Pancreas (tissue), 10 donors: ENCODE data around the gene RPL41. TPM values are rescaled to one million over a fixed set of nuclear protein-coding genes. Genes with fewer than 3 reads are reported as not detected.

Experiments
- ATAC-seq, 4 donors: fragments of 200-7000 bp; cut with Tn5 transposase; one replicate each; pipeline versions ENCODE4 v1.8.0 to v1.9.1; 2020; ENCODE audit warnings: mild to moderate bottlenecking in 4 of 4, moderate library complexity in 4 of 4
- DNase-seq, 6 donors: peaks; one replicate each; pipeline ENCODE4 v3.0.0-alpha.2; 2020
- FAIRE-seq: peaks from 2 replicates; lab custom pipeline; 2012; peaks lifted over from hg19 to GRCh38; lab: Jason Lieb, UNC
- H3K27ac ChIP-seq, 4 donors: fragments of 200-600 bp; sonication (generic); 1 replicate in 3 of 4; 2 replicates in 1 of 4; pipeline versions ENCODE4 v1.5.0 to v1.8.0; 2020
- H3K27me3 ChIP-seq, 4 donors: fragments of 200-600 bp; one replicate each; pipeline ENCODE4 v1.8.0; 2021
- H3K36me3 ChIP-seq, 3 donors: fragments of 200-600 bp; sonication (generic) in 1 of 3; one replicate each; pipeline versions ENCODE4 v1.5.0 to v1.8.0; 2020 to 2021
- H3K4me1 ChIP-seq, 3 donors: fragments of 200-600 bp; one replicate each; pipeline ENCODE4 v1.8.0; 2021
- H3K4me3 ChIP-seq, 4 donors: fragments of 200-600 bp; sonication (generic) in 2 of 4; one replicate each; pipeline versions ENCODE4 v1.5.0 to v1.8.0; 2020 to 2021
- H3K9me3 ChIP-seq, 4 donors: fragments of 200-600 bp; one replicate each; pipeline ENCODE4 v1.8.0; 2021
- WGBS, 2 donors: extraction: QIAGEN DNeasy Blood & Tissue Kit; methylation state at CpG; one replicate each; pipeline ENCODE4 v1.1.7; 2013; 5-methylcytosine and 5-hydroxymethylcytosine counted together
- intact Hi-C, 3 donors: fragments of 100-400 bp; cut with DNase I; formaldehyde crosslinking; loops; one replicate each; pipeline versions ENCODE4 v1.11.1 to v1.14.2; 2022
- polyA plus RNA-seq, 2 donors: library from polyadenylated mRNA; stranded (reverse); fragments of 200-250 nt; gene quantifications; one replicate each; pipeline ENCODE4 v1.2.3, GENCODE V29; 2013
- total RNA-seq, 6 donors: library from RNA; stranded (reverse); fragmentation: NEBNext Ultra II Directional in 4 of 6; extraction: Animal tissue kit (Norgen Biotek cat#: 25700) in 4 of 6; gene quantifications; one replicate each; pipeline versions ENCODE4 v1.2.1 to v1.2.4, GENCODE V29; 2021 to 2023
- TF ChIP-seq, protein P1 (sequence below), 4 donors: fragments of 200-600 bp; sonication (generic) in 3 of 4; IDR thresholded peaks; one replicate each; pipeline versions ENCODE4 v1.5.0 to v1.8.0; 2021; ENCODE audit warnings: antibody characterized with exemption in 4 of 4
- donor health status: healthy with polysubstance abuse.
- donor health status: DM: no; HTN: no; CAD: no; lungs with moderate emphysema.
- donor health status: DM: no; HTN: no; CAD: no.
- donor health status: control.
- donor health status: control.
- donor health status: Bipolar disorder and iron deficiency.
- donor health status: DM: yes; HTN: yes; CAD: no.
- donor health status: DM: no; HTN: no; CAD: no.
- donor health status: DM: no; HTN: no; CAD: no.
- donor health status: DM: yes; HTN: yes; CAD: no.

Gene RPL41
- total and polyA plus RNA-seq, 8 donors = 1,821 to 3,960 (median 2,741) TPM

- TF ChIP-seq, protein P1, sequence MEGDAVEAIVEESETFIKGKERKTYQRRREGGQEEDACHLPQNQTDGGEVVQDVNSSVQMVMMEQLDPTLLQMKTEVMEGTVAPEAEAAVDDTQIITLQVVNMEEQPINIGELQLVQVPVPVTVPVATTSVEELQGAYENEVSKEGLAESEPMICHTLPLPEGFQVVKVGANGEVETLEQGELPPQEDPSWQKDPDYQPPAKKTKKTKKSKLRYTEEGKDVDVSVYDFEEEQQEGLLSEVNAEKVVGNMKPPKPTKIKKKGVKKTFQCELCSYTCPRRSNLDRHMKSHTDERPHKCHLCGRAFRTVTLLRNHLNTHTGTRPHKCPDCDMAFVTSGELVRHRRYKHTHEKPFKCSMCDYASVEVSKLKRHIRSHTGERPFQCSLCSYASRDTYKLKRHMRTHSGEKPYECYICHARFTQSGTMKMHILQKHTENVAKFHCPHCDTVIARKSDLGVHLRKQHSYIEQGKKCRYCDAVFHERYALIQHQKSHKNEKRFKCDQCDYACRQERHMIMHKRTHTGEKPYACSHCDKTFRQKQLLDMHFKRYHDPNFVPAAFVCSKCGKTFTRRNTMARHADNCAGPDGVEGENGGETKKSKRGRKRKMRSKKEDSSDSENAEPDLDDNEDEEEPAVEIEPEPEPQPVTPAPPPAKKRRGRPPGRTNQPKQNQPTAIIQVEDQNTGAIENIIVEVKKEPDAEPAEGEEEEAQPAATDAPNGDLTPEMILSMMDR (IDR thresholded peaks at IDR 0.05) = peak in 3 of 4 donors; percentile 20 to 48 (median 22)
- H3K4me1 ChIP-seq = peaks cover 5 to 18% (median 13%) of the 10 kb centered on the region in 3 donors
- peak overlapping the region; percentile 80 to 96 (median 88) for H3K27ac ChIP-seq
- no peaks in the 10 kb centered on the region for H3K27me3 ChIP-seq
- no peaks in the 10 kb centered on the region for H3K36me3 ChIP-seq
- intact Hi-C loops = no loop called here
- WGBS, 2 donors = 2 to 4% methylated on average over 12 of the region's 12 CpGs
- H3K9me3 ChIP-seq = no peaks in the 10 kb centered on the region
- FAIRE-seq (no peak), DNase-seq (peak; percentile 47 to 82 (median 67)), ATAC-seq (peak; percentile 64 to 81 (median 68))
- H3K4me3 ChIP-seq = peak overlapping the region; percentile 15 to 59 (median 55)
These were observed 35.3 kb downstream of the RPL41 start for GRCh38 chr12:56151672-56152131.

GRCh38 chr12:56152132-56152755, 35.8 kb downstream of the RPL41 start, which contains the start of gene MYL6B:
Gene MYL6B (plus strand): TSS chr12:56152587. CDS start chr12:56153919, 1,332 bp downstream.
- FAIRE-seq = no peak
- intact Hi-C loops = no loop called here
- WGBS, 2 donors = 0% methylated on average over 37 of the region's 37 CpGs

DNA sequence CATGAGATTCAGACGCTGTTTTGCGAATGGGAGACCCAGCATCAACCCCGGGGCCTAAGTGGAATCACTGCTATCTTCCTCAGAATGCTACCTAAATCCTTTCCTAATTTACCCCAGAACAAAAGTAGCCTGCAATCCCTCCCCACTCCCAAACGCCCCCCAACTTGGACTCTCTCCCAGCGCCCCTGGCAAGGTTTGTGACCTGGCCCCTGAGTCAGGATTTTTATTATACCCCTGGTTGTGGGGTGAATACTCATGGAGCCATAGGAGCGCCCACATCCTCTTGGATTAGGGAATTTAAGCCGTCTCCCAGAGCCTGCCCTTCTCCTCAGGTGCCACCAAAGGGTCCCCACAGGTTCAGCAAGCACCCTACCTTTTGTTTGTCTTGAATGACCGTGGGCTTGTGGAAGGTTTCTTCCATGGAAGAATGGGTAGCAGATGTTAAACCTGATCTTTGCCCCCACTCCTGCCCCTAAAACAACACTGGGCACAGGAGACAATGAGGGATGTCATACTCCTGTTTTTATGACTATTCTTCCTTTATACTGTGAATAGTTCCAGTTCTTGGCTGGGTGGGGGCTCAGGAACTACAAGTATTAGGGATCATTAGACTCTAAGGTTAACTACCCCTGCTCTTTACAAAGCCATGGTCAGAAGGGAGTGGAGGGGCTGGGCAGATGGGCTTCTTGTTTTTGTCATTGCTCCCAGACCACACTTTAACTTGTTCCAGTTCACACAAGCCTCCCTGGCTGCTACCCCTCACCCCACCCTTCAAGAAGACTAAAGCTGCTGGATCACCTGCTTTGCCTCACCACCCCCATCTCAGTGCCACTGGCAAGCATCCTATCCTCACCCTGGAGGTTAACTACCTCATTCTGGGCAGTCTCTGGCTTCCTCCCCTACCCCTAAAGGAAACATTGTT, 36.6 kb downstream of the RPL41 start:
- no peaks in the 10 kb centered on the region for H3K27me3 ChIP-seq
- FAIRE-seq = no peak
- no peak for DNase-seq
- no peaks in the 10 kb centered on the region for H3K36me3 ChIP-seq
- H3K4me1 ChIP-seq = peaks cover 5 to 15% (median 8%) of the 10 kb centered on the region in 3 donors
- 10 to 15% methylated on average over 8 of the region's 8 CpGs for WGBS, 2 donors
- TF ChIP-seq, protein P1 (IDR thresholded peaks at IDR 0.05) = no peak
- intact Hi-C loops = no loop called here
- no peaks in the 10 kb centered on the region for H3K9me3 ChIP-seq
- no peak for ATAC-seq
- peak overlapping the region; percentile 15 to 59 (median 55) for H3K4me3 ChIP-seq
- peak overlapping the region in 1 of 4 donors; percentile 96 for H3K27ac ChIP-seq

More at GRCh38 chr12:56152132-56152755, 35.8 kb downstream of the RPL41 start, which contains the start of gene MYL6B:
- Histone ChIP-seq H3K4me1 (peaks cover 5 to 15% (median 8%) of the 10 kb centered on the region in 3 donors), H3K36me3 (no peaks in the 10 kb centered on the region), H3K9me3 (no peaks in the 10 kb centered on the region), H3K27ac (peak within 1 kb of the TSS; percentile 80 to 96 (median 88)), H3K27me3 (no peaks in the 10 kb centered on the region), H3K4me3 (peak within 1 kb of the TSS; percentile 15 to 59 (median 55))
- peak; percentile 88 to 96 (median 92) for DNase-seq
- TF ChIP-seq, protein P1 (IDR thresholded peaks at IDR 0.05) = no peak
- peak; percentile 91 to 97 (median 97) for ATAC-seq

DNA sequence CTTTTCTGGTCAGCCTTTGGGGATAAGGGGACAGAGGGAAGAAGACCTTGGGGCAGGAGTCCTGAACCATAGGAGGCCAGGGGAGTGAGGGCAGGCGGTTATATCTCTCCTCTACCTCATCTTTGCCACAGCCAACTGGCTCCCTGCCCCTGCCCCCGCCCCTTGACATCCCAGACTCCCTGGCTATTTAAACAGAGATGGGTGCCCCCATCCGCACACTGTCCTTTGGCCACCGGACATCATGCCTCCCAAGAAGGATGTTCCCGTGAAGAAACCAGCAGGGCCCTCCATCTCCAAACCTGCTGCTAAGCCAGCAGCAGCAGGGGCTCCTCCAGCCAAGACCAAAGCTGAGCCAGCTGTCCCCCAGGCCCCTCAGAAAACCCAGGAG, 37.2 kb downstream of the RPL41 start:
- FAIRE-seq = no peak
- no peak for ATAC-seq
- intact Hi-C loops = no loop called here
- Histone ChIP-seq H3K36me3 (no peaks in the 10 kb centered on the region), H3K4me3 (no peak overlapping the region), H3K9me3 (no peaks in the 10 kb centered on the region), H3K4me1 (peaks cover 5 to 15% (median 8%) of the 10 kb centered on the region in 3 donors), H3K27me3 (no peaks in the 10 kb centered on the region), H3K27ac (no peak overlapping the region)
- DNase-seq = no peak
- TF ChIP-seq, protein P1 (IDR thresholded peaks at IDR 0.05) = no peak
- 77 to 87% methylated on average over 5 of the region's 5 CpGs for WGBS, 2 donors
